ENCODE data around the gene HECW1.
"Not testable (repeated sequence)": the region's sequence is repeated elsewhere in the genome, so short reads cannot be mapped to it uniquely, and the experiment has no call there.

The HECW1 gene

DNA sequence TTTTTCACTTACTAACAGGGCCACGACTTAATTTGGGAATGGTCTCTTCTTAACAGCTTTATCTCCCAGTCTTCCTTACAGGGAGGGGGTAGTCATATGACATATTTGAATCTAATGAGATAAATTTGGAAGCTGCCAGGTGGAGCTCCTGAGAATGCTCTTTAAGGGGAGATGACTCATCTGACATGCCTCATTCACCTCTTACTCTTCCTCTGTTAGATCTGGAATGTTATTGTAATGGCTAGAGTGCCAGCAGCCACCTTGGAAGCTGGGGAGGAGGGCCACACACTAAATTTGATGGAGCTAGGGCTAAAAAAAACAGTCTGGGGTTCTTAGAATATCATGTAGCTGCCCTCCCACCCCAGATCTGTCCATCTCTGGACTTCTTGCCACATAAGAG lies 22.7 kb downstream of the HECW1 start:
- TF ChIP-seq POLR2AphosphoS5 (IDR thresholded peaks at IDR 0.05; ENCODE audit: borderline replicate concordance, low read depth, low read length): no peak
- no peak for TF ChIP-seq EZH2 (IDR thresholded peaks at IDR 0.05)
- no peak for TF ChIP-seq FOXP2 (optimal IDR thresholded peaks at IDR 0.05; ENCODE audit: control extremely low read depth, extremely low read length, insufficient read depth)
- H3K4me3 ChIP-seq: no peak overlapping the region
- no peaks in the 10 kb centered on the region for H3K36me3 ChIP-seq (ENCODE audit: insufficient read depth, low read length)
- no peaks in the 10 kb centered on the region for H3K9me3 ChIP-seq (ENCODE audit: low read depth, low read length)
- DNase-seq (ENCODE audit: low read depth, low spot score): no peak
- no peak overlapping the region for H3K9ac ChIP-seq (ENCODE audit: insufficient read length)
- H3K27ac ChIP-seq: no peak overlapping the region

DNA sequence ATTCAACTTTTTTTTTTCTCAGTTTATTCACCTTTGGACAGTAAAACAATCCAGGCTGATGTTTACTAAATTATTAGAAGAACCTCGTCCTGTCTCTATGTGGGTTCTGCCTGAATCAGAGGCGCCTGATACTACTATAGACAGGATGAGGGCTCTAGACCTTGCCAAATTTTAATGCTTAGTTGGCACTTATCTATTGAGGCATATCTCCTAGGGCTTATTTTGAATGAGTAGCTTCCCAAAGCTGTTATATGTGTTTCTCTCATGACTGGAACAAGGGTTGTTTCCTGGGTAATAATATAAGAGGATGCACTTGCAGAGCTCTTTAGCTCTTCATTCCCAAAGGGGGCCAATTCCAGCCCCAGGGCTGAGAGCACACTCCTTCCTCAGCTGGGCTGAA lies 23.6 kb downstream of the HECW1 start:
- H3K4me3 ChIP-seq: no peak overlapping the region
- no peak overlapping the region for H3K27ac ChIP-seq
- TF ChIP-seq POLR2AphosphoS5 (IDR thresholded peaks at IDR 0.05; ENCODE audit: borderline replicate concordance, low read depth, low read length): no peak
- TF ChIP-seq EZH2 (IDR thresholded peaks at IDR 0.05): no peak
- TF ChIP-seq FOXP2 (optimal IDR thresholded peaks at IDR 0.05; ENCODE audit: control extremely low read depth, extremely low read length, insufficient read depth): no peak
- H3K36me3 ChIP-seq (ENCODE audit: insufficient read depth, low read length): no peaks in the 10 kb centered on the region
- H3K9ac ChIP-seq (ENCODE audit: insufficient read length): no peak overlapping the region
- no peaks in the 10 kb centered on the region for H3K9me3 ChIP-seq (ENCODE audit: low read depth, low read length)
- peak; percentile 6 for DNase-seq (ENCODE audit: low read depth, low spot score)

DNA sequence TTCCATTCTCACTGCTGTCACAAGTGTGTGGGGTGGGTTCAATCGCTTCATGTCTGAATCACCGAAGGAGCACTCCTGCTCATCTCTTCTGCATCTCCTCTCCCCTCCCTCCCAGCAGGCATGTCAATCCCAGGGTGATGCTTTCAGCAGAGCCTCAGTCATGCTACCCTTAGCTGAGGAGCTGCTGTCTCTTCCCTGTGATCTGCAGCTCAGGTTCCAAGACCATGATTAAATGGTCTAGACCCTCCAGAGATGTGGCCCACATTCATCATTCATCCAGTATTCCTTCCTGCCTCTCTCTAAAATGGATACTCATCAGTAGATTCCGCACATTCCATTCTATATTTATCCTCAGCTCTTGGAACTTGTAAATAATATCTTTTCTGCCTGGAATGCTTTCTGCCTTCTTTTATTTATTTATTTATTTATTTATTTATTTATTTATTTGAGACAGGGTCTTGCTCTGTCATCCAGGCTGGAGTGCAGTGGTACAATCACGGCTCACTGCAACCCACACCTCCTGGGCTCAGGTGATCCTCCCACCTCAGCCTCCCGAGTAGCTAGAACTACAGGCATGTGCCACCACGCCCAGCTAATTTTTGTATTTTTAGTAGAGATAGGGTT lies 24.8 kb downstream of the HECW1 start:
- not testable (repeated sequence) for H3K9me3 ChIP-seq (ENCODE audit: low read depth, low read length); H3K9ac ChIP-seq (ENCODE audit: insufficient read length); DNase-seq (ENCODE audit: low read depth, low spot score); H3K4me3 ChIP-seq; H3K36me3 ChIP-seq (ENCODE audit: insufficient read depth, low read length); H3K27ac ChIP-seq

DNA sequence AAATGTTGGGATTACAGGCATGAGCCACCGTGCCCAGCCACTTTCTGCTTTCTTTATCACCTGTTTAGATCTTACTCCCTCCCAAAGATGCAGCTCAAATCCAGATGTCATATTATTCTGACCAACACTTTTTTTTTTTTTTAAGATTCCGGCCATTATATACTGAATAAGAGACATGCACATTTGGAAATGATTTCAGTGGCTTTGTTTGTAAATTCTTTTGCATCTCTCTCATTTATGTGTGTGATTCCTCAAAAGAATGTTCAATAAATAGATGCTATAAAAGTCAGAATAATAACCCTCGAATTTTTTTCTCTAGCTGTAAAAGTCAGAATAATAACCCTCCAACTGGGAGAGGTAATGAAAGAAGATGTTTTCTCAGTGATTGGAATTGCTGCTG lies 25.4 kb downstream of the HECW1 start:
- Histone ChIP-seq H3K9me3 (ENCODE audit: low read depth, low read length) (no peaks in the 10 kb centered on the region), H3K9ac (ENCODE audit: insufficient read length) (no peak overlapping the region), H3K4me3 (no peak overlapping the region), H3K36me3 (ENCODE audit: insufficient read depth, low read length) (no peaks in the 10 kb centered on the region), H3K27ac (no peak overlapping the region)
- DNase-seq (ENCODE audit: low read depth, low spot score): no peak
- TF ChIP-seq POLR2AphosphoS5 (IDR thresholded peaks at IDR 0.05; ENCODE audit: borderline replicate concordance, low read depth, low read length) (no peak), FOXP2 (optimal IDR thresholded peaks at IDR 0.05; ENCODE audit: control extremely low read depth, extremely low read length, insufficient read depth) (no peak), EZH2 (IDR thresholded peaks at IDR 0.05) (no peak)

DNA sequence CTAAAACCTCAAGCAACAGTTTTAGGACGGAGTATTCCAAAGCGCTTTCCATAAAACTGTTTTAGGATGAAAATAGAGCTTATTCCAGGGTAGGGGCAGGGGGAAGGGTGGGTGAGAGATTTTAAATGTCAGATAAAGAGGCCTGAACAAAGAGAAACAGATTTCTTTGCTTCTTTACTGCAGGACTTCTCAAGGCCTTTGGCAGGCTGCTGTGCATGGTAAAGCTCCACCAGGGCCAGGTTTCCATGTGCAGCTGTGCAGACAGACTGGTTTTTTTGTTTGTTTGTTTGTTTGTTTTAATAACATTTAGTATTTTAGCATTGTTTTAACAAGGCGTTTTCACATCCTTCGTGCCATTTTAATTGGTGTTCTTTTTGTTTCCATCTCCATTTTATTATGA lies 26.3 kb downstream of the HECW1 start:
- no peak for TF ChIP-seq FOXP2 (optimal IDR thresholded peaks at IDR 0.05; ENCODE audit: control extremely low read depth, extremely low read length, insufficient read depth)
- no peak for TF ChIP-seq POLR2AphosphoS5 (IDR thresholded peaks at IDR 0.05; ENCODE audit: borderline replicate concordance, low read depth, low read length)
- no peak for TF ChIP-seq EZH2 (IDR thresholded peaks at IDR 0.05)
- Histone ChIP-seq H3K4me3 (no peak overlapping the region), H3K9me3 (ENCODE audit: low read depth, low read length) (no peaks in the 10 kb centered on the region), H3K9ac (ENCODE audit: insufficient read length) (no peak overlapping the region), H3K36me3 (ENCODE audit: insufficient read depth, low read length) (no peaks in the 10 kb centered on the region), H3K27ac (no peak overlapping the region)
- no peak for DNase-seq (ENCODE audit: low read depth, low spot score)

DNA sequence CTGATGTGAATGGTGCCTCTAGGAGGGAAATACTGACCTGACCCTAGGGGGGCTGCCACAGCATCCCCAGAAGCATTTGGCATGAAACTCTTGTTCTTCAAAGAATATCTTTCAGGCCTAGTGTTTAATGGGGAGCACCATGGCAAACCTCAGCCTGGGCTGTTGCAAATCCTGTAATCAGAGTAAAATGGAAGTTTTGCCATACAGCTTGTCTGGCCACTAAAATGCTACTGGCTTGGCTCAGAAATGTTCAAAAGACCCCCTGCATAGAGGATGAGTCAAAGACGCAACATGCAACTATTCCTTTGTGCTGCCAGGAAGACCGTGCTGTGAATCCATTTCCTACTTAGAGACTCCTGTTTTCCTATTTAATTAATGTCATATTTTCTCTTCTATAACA lies 26.7 kb downstream of the HECW1 start:
- Histone ChIP-seq H3K36me3 (ENCODE audit: insufficient read depth, low read length) (no peaks in the 10 kb centered on the region), H3K4me3 (no peak overlapping the region), H3K27ac (no peak overlapping the region), H3K9ac (ENCODE audit: insufficient read length) (no peak overlapping the region), H3K9me3 (ENCODE audit: low read depth, low read length) (no peaks in the 10 kb centered on the region)
- peak; percentile 26 for DNase-seq (ENCODE audit: low read depth, low spot score)
- TF ChIP-seq POLR2AphosphoS5 (IDR thresholded peaks at IDR 0.05; ENCODE audit: borderline replicate concordance, low read depth, low read length) (no peak), FOXP2 (optimal IDR thresholded peaks at IDR 0.05; ENCODE audit: control extremely low read depth, extremely low read length, insufficient read depth) (no peak), EZH2 (IDR thresholded peaks at IDR 0.05) (no peak)

DNA sequence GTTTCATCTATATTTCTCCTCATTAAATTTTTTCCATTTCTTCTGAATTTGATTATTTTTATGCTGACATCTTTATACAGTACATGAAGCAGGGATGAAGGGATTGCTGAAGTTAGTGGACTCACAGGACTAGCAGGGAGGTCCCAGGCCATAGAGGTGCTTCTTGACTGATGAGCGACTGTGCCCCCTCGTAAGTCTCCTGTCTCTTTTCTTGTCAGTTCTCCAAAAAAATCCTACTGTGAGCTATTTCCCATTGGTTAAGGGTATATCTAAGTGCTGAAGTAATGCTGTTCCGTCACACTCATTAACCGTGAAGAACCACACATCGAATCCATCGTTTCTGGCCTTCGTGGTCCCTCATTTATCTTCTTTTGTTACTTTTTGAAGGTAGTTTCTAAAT lies 27.7 kb downstream of the HECW1 start:
- H3K27ac ChIP-seq: no peak overlapping the region
- TF ChIP-seq EZH2 (IDR thresholded peaks at IDR 0.05): no peak
- no peak for TF ChIP-seq POLR2AphosphoS5 (IDR thresholded peaks at IDR 0.05; ENCODE audit: borderline replicate concordance, low read depth, low read length)
- no peak for TF ChIP-seq FOXP2 (optimal IDR thresholded peaks at IDR 0.05; ENCODE audit: control extremely low read depth, extremely low read length, insufficient read depth)
- no peak for DNase-seq (ENCODE audit: low read depth, low spot score)

DNA sequence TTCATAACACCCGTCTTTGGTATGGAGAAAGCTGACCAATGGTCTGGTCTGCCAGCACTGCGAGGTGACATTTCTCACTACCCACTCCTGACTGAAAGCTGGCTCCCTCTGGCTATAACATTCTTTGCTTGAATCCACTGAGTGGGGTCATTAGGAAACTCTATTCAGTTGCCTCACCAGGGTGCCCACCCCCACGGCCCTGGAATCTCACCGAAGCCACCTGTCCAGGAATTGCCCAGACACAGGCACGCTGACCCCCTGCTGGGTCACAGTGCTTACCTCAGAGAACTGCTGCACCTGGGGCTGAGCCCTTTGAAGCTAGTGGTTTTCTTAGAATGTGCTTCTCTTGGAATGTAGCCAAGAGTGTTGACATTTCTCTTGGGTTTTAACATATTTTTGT lies 28.6 kb downstream of the HECW1 start:
- Histone ChIP-seq H3K27ac (no peak overlapping the region), H3K9me3 (ENCODE audit: low read depth, low read length) (no peaks in the 10 kb centered on the region), H3K4me3 (no peak overlapping the region), H3K9ac (ENCODE audit: insufficient read length) (no peak overlapping the region), H3K36me3 (ENCODE audit: insufficient read depth, low read length) (no peaks in the 10 kb centered on the region)
- TF ChIP-seq EZH2 (IDR thresholded peaks at IDR 0.05) (no peak), POLR2AphosphoS5 (IDR thresholded peaks at IDR 0.05; ENCODE audit: borderline replicate concordance, low read depth, low read length) (no peak), FOXP2 (optimal IDR thresholded peaks at IDR 0.05; ENCODE audit: control extremely low read depth, extremely low read length, insufficient read depth) (no peak)
- no peak for DNase-seq (ENCODE audit: low read depth, low spot score)

More for the DNA sequence above, 27.7 kb downstream of the HECW1 start:
- Histone ChIP-seq H3K9ac (ENCODE audit: insufficient read length) (no peak overlapping the region), H3K9me3 (ENCODE audit: low read depth, low read length) (no peaks in the 10 kb centered on the region), H3K4me3 (no peak overlapping the region), H3K36me3 (ENCODE audit: insufficient read depth, low read length) (no peaks in the 10 kb centered on the region)

DNA sequence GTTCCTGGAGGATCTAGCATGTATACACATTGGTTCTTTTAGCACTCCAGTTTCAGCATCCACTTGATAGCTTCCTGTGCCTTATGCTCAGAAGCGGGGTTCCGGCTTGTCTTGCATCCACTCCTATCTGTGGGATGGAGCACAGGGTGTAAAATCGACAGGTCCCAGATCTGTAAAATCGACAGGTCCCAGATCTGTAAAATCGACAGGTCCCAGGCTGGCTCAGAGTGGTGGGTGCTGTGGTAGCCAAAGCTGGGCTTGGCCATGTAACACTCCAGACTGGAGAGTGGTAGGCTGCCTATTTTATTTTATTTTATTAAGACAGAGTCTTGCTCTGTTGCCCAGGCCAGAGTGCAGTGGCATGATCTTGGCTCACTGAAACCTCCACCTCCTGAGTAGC lies 30.3 kb downstream of the HECW1 start:
- Histone ChIP-seq H3K27ac (no peak overlapping the region), H3K9ac (ENCODE audit: insufficient read length) (no peak overlapping the region), H3K4me3 (no peak overlapping the region), H3K36me3 (ENCODE audit: insufficient read depth, low read length) (no peaks in the 10 kb centered on the region), H3K9me3 (ENCODE audit: low read depth, low read length) (no peaks in the 10 kb centered on the region)
- no peak for TF ChIP-seq POLR2AphosphoS5 (IDR thresholded peaks at IDR 0.05; ENCODE audit: borderline replicate concordance, low read depth, low read length)
- TF ChIP-seq FOXP2 (optimal IDR thresholded peaks at IDR 0.05; ENCODE audit: control extremely low read depth, extremely low read length, insufficient read depth): no peak
- DNase-seq (ENCODE audit: low read depth, low spot score): no peak

Measured in SK-N-MC (cell line).